T-helper 17 cell (primary cell): Measurements from ENCODE around the gene SMAD6. TPM values are rescaled to one million over a fixed set of nuclear protein-coding genes. Genes with fewer than 3 reads are reported as not detected.
"Not testable (repeated sequence)": the region's sequence is repeated elsewhere in the genome, so short reads cannot be mapped to it uniquely, and the experiment has no call there.

Source experiments
- ATAC-seq: fragments of 150-1000 bp; cut with Tn5 transposase; 2 replicates; pipeline ENCODE4 v1.10.0; 2021; ENCODE audit warnings: mild to moderate bottlenecking, moderate library complexity
- DNase-seq, 3 donors: peaks; one replicate each; pipeline versions ENCODE4 v3.0.0 to v3.0.0-alpha.2; 2020 to 2021
- H3K9me3 ChIP-seq: one replicate; pipeline ENCODE4 v1.7.0; 2013; ENCODE audit warnings: low read length, mild to moderate bottlenecking; ENCODE audit not compliant: control insufficient read depth, poor library complexity, severe bottlenecking
- H3K27ac Mint-ChIP-seq: one replicate; pipeline ENCODE4 v1.8.0; 2022; ENCODE audit warnings: mild to moderate bottlenecking, moderate library complexity, mixed read lengths
- H3K27me3 Mint-ChIP-seq: one replicate; pipeline ENCODE4 v1.8.0; 2022; ENCODE audit warnings: mixed read lengths
- H3K36me3 Mint-ChIP-seq: one replicate; pipeline ENCODE4 v1.8.0; 2022; ENCODE audit warnings: low read depth, mixed read lengths
- H3K4me1 Mint-ChIP-seq: one replicate; pipeline ENCODE4 v1.8.0; 2022; ENCODE audit warnings: mild to moderate bottlenecking, mixed read lengths
- H3K4me3 Mint-ChIP-seq: one replicate; pipeline ENCODE4 v1.8.0; 2022; ENCODE audit warnings: mild to moderate bottlenecking, moderate library complexity, mixed read lengths
- total RNA-seq, 4 donors: library from RNA in 2 of 4; stranded (reverse) in 2 of 4; gene quantifications; one replicate each; pipeline ENCODE4 v1.2.3 and lab custom pipeline; 2022 to 2026

Gene SMAD6
- total RNA-seq, 2 donors from 2014 or later: 0.10 TPM; not detected in 1

DNA sequence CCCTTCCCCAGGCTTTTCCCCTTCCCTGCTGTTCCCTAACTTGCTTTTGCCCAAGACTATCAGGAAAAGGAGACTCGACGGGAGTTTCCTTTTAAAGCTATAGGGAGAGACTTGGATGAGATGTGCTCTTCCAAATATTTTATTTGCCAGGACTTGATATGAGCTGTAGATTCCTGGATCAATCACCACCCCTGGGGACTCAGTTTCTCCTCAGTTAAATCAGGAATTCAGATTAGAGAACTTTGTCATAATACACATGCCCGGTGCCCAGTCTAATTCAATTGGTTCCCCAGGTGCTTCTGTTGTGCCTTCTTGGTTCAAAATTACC lies 46.6 kb downstream of the SMAD6 start:
- ATAC-seq (no peak), DNase-seq (no peak)
- Mint-ChIP-seq H3K36me3 (no peaks in the 10 kb centered on the region), H3K4me3 (no peak overlapping the region), H3K27me3 (peaks cover 21% of the 10 kb centered on the region), H3K27ac (no peak overlapping the region), H3K4me1 (peaks cover 8% of the 10 kb centered on the region)
- no peaks in the 10 kb centered on the region for H3K9me3 ChIP-seq

DNA sequence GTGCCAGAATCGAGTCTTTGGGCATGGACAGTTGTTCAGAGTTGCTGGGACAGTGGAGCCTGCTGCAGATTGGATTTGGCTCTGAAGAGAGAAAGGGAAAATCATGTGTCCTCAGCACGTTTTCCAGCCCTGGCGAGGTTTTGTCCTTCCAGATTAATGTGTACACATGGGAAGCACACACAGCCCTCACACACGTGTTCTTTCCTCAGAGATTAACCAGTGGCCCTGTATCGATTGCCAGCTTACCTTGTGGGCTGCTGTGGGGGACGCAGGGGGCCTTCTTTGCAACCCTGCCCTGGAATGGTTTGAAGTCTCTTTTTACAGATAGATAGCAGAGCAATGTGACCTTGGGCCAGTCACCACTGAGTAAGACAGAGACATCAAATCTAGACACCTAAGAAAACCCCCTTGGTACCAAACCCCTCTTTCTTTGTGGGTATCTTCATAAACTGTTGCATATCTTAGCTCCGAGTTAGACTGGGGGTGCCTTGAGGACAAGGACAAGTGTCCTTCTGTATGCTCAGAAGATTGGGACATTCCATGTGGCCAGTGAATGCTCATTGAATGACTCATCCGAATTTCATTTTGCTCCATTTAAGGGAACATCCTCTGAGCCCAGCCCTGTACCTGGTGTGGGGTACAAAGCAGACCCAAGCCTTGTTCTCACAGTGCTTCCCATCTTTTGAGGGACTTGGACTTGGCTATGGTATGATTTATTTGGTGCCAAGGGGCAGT lies 48.0 kb downstream of the SMAD6 start:
- ATAC-seq (no peak), DNase-seq (no peak)
- Mint-ChIP-seq H3K4me1 (peaks cover 8% of the 10 kb centered on the region), H3K27me3 (peaks cover 31% of the 10 kb centered on the region), H3K27ac (no peak overlapping the region), H3K36me3 (no peaks in the 10 kb centered on the region), H3K4me3 (no peak overlapping the region)
- no peaks in the 10 kb centered on the region for H3K9me3 ChIP-seq

DNA sequence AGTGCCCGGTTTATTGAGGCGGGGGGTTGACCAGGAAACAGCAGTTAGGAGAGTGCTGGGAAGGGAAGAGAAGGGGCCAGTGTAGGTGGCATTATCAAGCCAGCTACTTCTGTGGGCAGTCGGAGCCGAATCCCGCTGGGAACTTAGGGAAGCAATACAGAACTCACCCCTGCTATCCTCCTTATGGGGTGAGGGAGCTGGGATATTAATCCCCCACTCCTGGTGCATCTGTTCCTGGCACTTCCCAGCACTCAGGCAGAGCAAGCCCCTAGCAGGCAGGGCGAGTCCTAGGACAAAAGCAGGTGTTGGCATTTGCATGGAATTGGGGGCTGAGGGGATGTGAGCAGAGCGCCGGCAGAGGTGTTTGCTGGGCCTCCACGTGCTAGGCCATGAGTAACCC lies 48.6 kb downstream of the SMAD6 start:
- no peak overlapping the region for H3K27ac Mint-ChIP-seq

DNA sequence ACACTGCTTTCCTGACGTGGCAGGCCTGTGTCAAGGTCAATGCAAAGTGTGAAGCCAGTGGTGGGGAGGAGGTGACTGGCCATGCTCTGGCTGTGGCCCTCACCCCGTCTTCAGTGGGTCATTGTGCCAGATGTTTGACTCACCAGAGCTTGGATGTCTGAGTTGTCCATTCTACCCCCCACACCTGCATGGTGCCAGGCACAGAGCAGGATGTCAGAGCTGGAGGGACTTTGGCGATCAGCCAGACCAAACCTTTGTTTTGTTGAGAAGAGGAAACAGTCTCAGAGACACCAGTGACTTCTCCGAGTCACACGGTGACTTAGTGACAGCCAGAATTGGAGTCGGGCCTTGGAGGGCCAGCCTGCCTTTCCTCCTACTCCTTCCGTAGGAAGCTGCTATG lies 49.5 kb downstream of the SMAD6 start:
- H3K27me3 Mint-ChIP-seq: peaks cover 24% of the 10 kb centered on the region
- H3K36me3 Mint-ChIP-seq: no peaks in the 10 kb centered on the region
- H3K4me3 Mint-ChIP-seq: no peak overlapping the region
- no peaks in the 10 kb centered on the region for H3K9me3 ChIP-seq
- H3K27ac Mint-ChIP-seq: no peak overlapping the region
- DNase-seq (no peak), ATAC-seq (no peak)
- peaks cover 5% of the 10 kb centered on the region for H3K4me1 Mint-ChIP-seq

More for the DNA sequence above, 48.6 kb downstream of the SMAD6 start:
- H3K4me1 Mint-ChIP-seq: peaks cover 5% of the 10 kb centered on the region
- ATAC-seq: no peak
- DNase-seq: no peak
- H3K4me3 Mint-ChIP-seq: no peak overlapping the region
- peaks cover 26% of the 10 kb centered on the region for H3K27me3 Mint-ChIP-seq
- H3K36me3 Mint-ChIP-seq: no peaks in the 10 kb centered on the region
- H3K9me3 ChIP-seq: no peaks in the 10 kb centered on the region

DNA sequence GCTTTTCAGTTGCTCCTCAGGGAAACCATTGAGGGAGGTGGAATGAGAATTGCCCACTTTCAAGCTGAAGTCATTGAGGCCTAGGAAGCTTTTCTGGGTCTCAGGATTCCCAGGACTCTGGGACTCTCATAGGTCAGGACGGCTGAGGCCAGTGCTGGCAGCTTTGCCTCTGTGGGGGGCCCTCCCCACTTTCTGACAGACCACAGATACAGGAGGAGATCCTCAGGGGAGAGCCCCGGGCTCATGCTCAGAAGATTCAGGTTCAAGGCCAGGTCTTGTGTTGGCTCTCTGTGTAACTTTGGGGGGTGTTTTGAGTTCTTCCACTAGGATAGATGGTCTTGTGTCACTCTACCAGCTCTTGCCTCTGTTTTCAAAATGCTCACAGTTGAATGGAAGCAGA lies 50.0 kb downstream of the SMAD6 start:
- Mint-ChIP-seq H3K27me3 (peaks cover 28% of the 10 kb centered on the region), H3K4me1 (peaks cover 5% of the 10 kb centered on the region), H3K27ac (no peak overlapping the region), H3K4me3 (no peak overlapping the region), H3K36me3 (no peaks in the 10 kb centered on the region)
- ATAC-seq: no peak
- no peak for DNase-seq
- H3K9me3 ChIP-seq: no peaks in the 10 kb centered on the region

DNA sequence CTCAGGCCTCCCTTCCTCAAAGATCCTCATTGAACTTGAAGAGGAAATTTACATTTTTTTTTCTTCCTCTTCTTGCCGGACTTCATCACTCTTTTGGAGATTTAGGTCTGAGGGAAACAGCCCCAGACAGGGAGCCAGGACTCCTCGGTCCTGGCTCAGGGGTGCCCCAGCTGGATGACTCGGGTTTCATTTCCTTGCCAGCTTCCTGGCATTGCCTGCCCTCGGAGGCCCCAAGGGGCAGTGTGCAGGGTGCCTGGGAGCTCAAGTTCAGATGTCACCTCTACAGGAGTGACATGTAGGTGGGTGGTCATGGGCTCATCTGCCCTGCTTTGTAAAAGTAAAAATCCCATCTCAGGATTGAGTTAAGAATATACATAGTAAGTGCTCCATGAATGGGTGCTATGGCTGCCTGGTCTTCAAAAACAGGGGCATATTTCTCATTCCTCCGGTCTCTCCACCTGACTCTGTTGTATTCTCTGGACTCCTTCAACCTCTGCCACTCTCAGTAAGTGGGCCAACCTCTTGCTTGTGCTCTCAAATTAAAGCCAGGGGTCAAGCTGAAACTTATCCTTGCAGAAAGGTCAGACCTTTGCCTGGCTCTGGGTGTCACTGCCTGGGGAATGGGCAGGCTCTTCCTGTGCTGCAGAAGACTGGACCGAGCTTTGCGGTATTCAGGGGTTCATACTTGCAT lies 51.8 kb downstream of the SMAD6 start:
- Mint-ChIP-seq H3K36me3 (no peaks in the 10 kb centered on the region), H3K27me3 (peaks cover 31% of the 10 kb centered on the region), H3K27ac (no peak overlapping the region), H3K4me1 (peaks cover 5% of the 10 kb centered on the region), H3K4me3 (no peak overlapping the region)
- DNase-seq (no peak), ATAC-seq (no peak)
- no peaks in the 10 kb centered on the region for H3K9me3 ChIP-seq

DNA sequence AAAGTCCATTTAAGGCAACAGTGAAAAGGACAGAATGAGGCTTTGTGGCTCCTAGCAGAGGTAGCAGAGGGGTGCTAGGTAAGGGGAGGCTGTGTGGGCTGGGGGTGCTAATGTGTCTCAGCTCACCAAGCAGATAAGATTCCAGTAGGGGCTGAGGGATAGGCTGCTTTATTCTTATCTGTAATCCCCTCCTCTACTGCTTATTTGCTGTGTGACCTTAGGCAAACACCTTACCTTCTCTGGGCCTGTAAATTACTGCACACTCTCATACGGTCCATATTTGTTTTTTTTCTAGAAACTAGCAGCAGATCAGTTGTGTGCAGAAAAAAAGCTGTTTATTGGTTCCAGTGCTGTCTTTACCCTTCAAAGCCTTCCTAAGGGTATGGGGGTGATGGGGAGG lies 52.8 kb downstream of the SMAD6 start:
- ATAC-seq (no peak), DNase-seq (no peak)
- no peak overlapping the region for H3K27ac Mint-ChIP-seq
- H3K36me3 Mint-ChIP-seq: no peaks in the 10 kb centered on the region
- no peak overlapping the region for H3K4me3 Mint-ChIP-seq
- peaks cover 5% of the 10 kb centered on the region for H3K4me1 Mint-ChIP-seq
- peaks cover 32% of the 10 kb centered on the region for H3K27me3 Mint-ChIP-seq
- no peaks in the 10 kb centered on the region for H3K9me3 ChIP-seq

DNA sequence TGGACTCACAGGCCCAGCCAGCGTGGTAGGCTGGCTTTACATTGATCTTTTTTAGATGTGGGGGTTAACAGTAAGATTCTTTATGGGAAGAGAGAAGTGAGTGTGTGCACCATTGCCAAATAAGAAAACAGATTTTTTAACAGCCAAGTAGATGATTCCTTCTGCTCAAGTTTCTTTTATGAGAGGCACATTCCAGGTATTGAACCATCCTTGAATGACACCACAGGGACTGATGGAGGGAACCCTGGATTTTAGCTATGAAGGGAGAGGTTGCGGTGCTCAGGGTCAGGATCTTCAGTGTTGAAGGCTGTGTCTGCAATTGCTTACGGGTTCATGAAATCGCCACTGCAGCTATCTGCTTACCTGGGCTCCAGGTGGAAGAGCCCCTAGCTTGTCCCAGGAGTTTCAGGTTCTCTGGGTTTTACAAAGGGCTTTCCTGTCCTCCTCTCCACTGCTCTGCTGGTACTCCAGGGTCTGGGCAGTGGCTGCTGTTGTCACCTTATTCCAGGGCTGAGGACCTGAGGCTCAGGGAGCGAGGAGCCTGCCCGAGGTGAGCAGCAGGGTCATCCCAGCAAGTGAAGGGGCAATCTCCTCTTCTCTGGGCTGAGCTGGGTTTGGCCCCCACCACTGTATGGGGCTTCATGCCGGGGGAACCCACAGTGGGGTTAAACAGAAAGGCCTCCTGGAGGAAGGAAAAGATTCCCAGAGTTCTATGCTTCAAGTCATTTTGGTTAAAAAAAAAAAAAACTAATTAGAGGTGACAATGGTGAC lies 53.4 kb downstream of the SMAD6 start:
- DNase-seq (no peak), ATAC-seq (no peak)
- H3K27ac Mint-ChIP-seq: no peak overlapping the region

DNA sequence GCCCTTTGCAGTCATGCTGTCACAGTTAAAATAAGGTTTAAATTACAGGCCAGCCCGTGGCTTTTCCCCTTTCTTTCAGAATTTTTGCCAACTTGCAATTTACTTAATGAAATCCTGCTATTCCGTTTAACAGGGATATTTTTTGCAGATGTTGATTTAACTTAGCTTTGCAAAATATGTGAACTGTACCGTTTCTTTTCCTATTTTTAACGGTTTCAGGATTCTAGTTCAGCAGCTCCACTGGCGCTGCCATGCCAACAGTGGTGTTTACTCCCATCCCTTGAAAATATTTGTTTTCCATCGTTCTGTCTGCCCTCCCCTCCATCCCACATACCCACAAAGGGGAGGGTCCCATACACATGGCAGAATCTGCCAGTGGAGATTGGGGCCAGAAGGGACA lies 54.3 kb downstream of the SMAD6 start:
- Mint-ChIP-seq H3K27ac (no peak overlapping the region), H3K27me3 (peaks cover 45% of the 10 kb centered on the region), H3K36me3 (no peaks in the 10 kb centered on the region), H3K4me3 (no peak overlapping the region), H3K4me1 (peaks cover 5% of the 10 kb centered on the region)
- ATAC-seq (no peak), DNase-seq (no peak)
- no peaks in the 10 kb centered on the region for H3K9me3 ChIP-seq

More for the DNA sequence above, 53.4 kb downstream of the SMAD6 start:
- Mint-ChIP-seq H3K4me3 (no peak overlapping the region), H3K4me1 (peaks cover 5% of the 10 kb centered on the region), H3K36me3 (no peaks in the 10 kb centered on the region), H3K27me3 (peaks cover 37% of the 10 kb centered on the region)
- no peaks in the 10 kb centered on the region for H3K9me3 ChIP-seq

DNA sequence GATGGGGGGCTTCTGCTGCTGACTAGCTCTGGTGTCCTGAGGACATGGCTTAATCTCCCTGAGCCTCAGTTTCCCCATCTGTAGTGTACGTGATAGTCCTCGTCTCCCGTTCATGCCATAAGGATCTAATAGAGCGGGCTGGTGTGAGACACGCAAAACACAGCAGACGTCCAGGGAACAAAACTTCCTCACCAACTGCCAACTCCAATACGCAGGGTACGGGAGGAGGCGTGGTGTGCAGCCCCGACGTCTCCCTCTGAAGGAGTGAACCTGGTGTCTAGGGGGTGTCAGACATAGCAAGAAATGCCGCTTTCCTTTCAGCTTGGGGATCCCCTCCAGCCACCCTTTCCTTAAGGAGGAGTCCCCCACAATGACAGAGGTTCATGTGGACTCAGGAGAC lies 55.0 kb downstream of the SMAD6 start:
- no peaks in the 10 kb centered on the region for H3K36me3 Mint-ChIP-seq

DNA sequence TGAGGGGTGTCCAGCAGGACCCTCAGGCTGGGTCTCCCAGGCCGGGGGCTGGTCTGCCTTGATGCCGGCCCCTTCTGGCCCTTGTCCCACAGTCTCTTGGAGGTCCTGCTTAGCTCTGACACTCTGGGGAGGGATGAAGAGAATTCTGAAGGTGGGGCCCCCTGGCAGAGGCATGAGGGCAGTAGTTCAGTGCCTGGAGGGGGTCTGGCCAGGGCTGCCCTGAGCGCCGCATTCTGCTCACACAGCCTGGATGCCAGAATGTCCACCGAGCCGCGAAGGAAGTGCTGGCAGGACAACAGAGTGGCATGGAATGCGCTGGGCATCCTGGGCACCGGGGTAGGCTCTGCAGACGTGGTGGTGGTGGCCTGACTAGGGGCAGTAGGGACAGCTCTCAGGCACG lies 55.5 kb downstream of the SMAD6 start:
- H3K27ac Mint-ChIP-seq: no peak overlapping the region
- H3K9me3 ChIP-seq: no peaks in the 10 kb centered on the region
- no peak for ATAC-seq
- H3K4me1 Mint-ChIP-seq: no peaks in the 10 kb centered on the region
- DNase-seq: no peak
- peaks cover 57% of the 10 kb centered on the region for H3K27me3 Mint-ChIP-seq
- no peaks in the 10 kb centered on the region for H3K36me3 Mint-ChIP-seq
- no peak overlapping the region for H3K4me3 Mint-ChIP-seq

More for the DNA sequence above, 55.0 kb downstream of the SMAD6 start:
- DNase-seq (no peak), ATAC-seq (no peak)
- Mint-ChIP-seq H3K4me3 (no peak overlapping the region), H3K27me3 (peaks cover 52% of the 10 kb centered on the region), H3K4me1 (peaks cover 3% of the 10 kb centered on the region), H3K27ac (no peak overlapping the region)
- no peaks in the 10 kb centered on the region for H3K9me3 ChIP-seq

DNA sequence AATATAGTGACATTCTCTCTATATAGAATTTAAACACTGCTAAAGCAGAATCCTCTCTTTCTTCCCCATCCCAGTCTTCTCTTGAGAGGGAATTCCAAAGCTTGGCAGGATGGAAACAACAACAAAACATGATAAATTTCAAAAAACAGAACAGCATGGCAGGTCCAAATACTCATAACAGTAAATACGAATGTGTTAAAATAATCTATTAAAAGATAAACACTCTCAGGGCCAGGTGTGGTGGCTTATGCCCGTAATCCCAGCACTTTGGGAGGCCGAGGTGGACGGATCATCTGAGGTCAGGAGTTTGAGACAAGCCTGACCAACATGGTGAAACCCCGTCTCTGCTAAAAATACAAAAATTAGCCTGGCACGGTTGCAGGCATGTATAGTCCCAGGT lies 56.2 kb downstream of the SMAD6 start:
- not testable (repeated sequence) for H3K27ac Mint-ChIP-seq, H3K36me3 Mint-ChIP-seq, H3K4me3 Mint-ChIP-seq, H3K4me1 Mint-ChIP-seq, H3K9me3 ChIP-seq, ATAC-seq, DNase-seq
- H3K27me3 Mint-ChIP-seq: peaks cover 64% of the 10 kb centered on the region

DNA sequence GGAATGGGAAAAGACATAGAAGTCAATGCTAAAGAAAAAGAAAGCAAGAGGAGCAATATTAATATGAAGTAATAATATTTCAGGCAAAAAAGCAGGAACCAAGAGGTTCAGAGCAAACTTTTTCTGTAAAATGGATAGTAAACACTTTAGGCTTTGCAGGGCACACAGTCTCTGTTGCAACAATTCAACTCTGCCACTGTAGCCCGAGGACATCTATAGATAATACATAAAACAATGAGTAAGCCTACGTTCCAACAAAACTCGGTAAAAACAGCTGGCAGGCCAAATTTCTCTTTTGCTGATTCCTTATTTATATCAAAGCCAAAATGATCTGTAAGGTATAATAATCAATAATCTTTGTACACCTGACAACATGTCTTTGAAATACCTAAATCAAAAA lies 56.8 kb downstream of the SMAD6 start:
- H3K27ac Mint-ChIP-seq: no peak overlapping the region
- H3K4me3 Mint-ChIP-seq: no peak overlapping the region
- no peaks in the 10 kb centered on the region for H3K4me1 Mint-ChIP-seq
- H3K27me3 Mint-ChIP-seq: peaks cover 66% of the 10 kb centered on the region
- H3K36me3 Mint-ChIP-seq: peaks cover 2% of the 10 kb centered on the region
- no peak for ATAC-seq
- H3K9me3 ChIP-seq: no peaks in the 10 kb centered on the region
- no peak for DNase-seq
